ENCODE results near the gene PLCH2.

Gene PLCH2

GRCh38 chr1:2459757-2460156 is 16.3 kb upstream of the PLCH2 start:
- TF ChIP-seq CTCF (IDR thresholded peaks at IDR 0.05; ENCODE audit: low read depth, low read length, missing control alignments), result peak; percentile 48
- H3K36me3 ChIP-seq (replicated peaks), result no peaks in the 10 kb centered on the region
- no peak for DNase-seq
- H3K27ac ChIP-seq, result no peak overlapping the region
- peaks cover 12% of the 10 kb centered on the region for H3K27me3 ChIP-seq (replicated peaks)
- no peak overlapping the region for H3K4me3 ChIP-seq (ENCODE audit: low read depth, low read length)
- in situ Hi-C loops (cut with HindIII; ENCODE audit: low pct_ligation_motif_present, low sequenced_read_pairs), result no loop called here

- Histone ChIP-seq H3K27me3 (replicated peaks) (peaks cover 12% of the 10 kb centered on the region), H3K27ac (no peak overlapping the region), H3K4me3 (ENCODE audit: low read depth, low read length) (no peak overlapping the region), H3K36me3 (replicated peaks) (no peaks in the 10 kb centered on the region)
- DNase-seq, result no peak
- in situ Hi-C loops (cut with HindIII; ENCODE audit: low pct_ligation_motif_present, low sequenced_read_pairs), result no loop called here
- no peak for TF ChIP-seq CTCF (IDR thresholded peaks at IDR 0.05; ENCODE audit: low read depth, low read length, missing control alignments)
These were observed 15.9 kb upstream of the PLCH2 start for GRCh38 chr1:2460203-2460602.

GRCh38 chr1:2460996-2461751 is 14.9 kb upstream of the PLCH2 start:
- TF ChIP-seq CTCF (IDR thresholded peaks at IDR 0.05; ENCODE audit: low read depth, low read length, missing control alignments), result no peak
- in situ Hi-C loops (cut with HindIII; ENCODE audit: low pct_ligation_motif_present, low sequenced_read_pairs), result no loop called here

GRCh38 chr1:2462819-2463218 is 13.3 kb upstream of the PLCH2 start:
- DNase-seq, result no peak
- TF ChIP-seq CTCF (IDR thresholded peaks at IDR 0.05; ENCODE audit: low read depth, low read length, missing control alignments), result no peak
- no peak overlapping the region for H3K4me3 ChIP-seq (ENCODE audit: low read depth, low read length)
- no peak overlapping the region for H3K27ac ChIP-seq
- in situ Hi-C loops (cut with HindIII; ENCODE audit: low pct_ligation_motif_present, low sequenced_read_pairs), result no loop called here
- H3K27me3 ChIP-seq (replicated peaks), result peaks cover 12% of the 10 kb centered on the region
- no peaks in the 10 kb centered on the region for H3K36me3 ChIP-seq (replicated peaks)

More at GRCh38 chr1:2460996-2461751, 14.9 kb upstream of the PLCH2 start:
- no peak for DNase-seq
- no peak overlapping the region for H3K27ac ChIP-seq
- H3K36me3 ChIP-seq (replicated peaks), result no peaks in the 10 kb centered on the region
- H3K4me3 ChIP-seq (ENCODE audit: low read depth, low read length), result no peak overlapping the region
- H3K27me3 ChIP-seq (replicated peaks), result peaks cover 12% of the 10 kb centered on the region

GRCh38 chr1:2463396-2463795 is 12.7 kb upstream of the PLCH2 start:
- H3K27me3 ChIP-seq (replicated peaks), result peaks cover 12% of the 10 kb centered on the region
- in situ Hi-C loops (cut with HindIII; ENCODE audit: low pct_ligation_motif_present, low sequenced_read_pairs), result no loop called here
- TF ChIP-seq CTCF (IDR thresholded peaks at IDR 0.05; ENCODE audit: low read depth, low read length, missing control alignments), result no peak
- no peak for DNase-seq
- no peak overlapping the region for H3K27ac ChIP-seq
- no peak overlapping the region for H3K4me3 ChIP-seq (ENCODE audit: low read depth, low read length)
- no peaks in the 10 kb centered on the region for H3K36me3 ChIP-seq (replicated peaks)
